ENCODE measurements around the gene FRMPD4. TPM values are rescaled to one million over a fixed set of nuclear protein-coding genes. Genes with fewer than 3 reads are reported as not detected.

FRMPD4 gene
- total and polyA plus RNA-seq, 2 experiments from 2014 or later: 0.19 to 0.80 TPM

GRCh38 chrX:12370497-12370986 lies 232.3 kb downstream of the FRMPD4 start (continued):
- TF ChIP-seq, protein P1, sequence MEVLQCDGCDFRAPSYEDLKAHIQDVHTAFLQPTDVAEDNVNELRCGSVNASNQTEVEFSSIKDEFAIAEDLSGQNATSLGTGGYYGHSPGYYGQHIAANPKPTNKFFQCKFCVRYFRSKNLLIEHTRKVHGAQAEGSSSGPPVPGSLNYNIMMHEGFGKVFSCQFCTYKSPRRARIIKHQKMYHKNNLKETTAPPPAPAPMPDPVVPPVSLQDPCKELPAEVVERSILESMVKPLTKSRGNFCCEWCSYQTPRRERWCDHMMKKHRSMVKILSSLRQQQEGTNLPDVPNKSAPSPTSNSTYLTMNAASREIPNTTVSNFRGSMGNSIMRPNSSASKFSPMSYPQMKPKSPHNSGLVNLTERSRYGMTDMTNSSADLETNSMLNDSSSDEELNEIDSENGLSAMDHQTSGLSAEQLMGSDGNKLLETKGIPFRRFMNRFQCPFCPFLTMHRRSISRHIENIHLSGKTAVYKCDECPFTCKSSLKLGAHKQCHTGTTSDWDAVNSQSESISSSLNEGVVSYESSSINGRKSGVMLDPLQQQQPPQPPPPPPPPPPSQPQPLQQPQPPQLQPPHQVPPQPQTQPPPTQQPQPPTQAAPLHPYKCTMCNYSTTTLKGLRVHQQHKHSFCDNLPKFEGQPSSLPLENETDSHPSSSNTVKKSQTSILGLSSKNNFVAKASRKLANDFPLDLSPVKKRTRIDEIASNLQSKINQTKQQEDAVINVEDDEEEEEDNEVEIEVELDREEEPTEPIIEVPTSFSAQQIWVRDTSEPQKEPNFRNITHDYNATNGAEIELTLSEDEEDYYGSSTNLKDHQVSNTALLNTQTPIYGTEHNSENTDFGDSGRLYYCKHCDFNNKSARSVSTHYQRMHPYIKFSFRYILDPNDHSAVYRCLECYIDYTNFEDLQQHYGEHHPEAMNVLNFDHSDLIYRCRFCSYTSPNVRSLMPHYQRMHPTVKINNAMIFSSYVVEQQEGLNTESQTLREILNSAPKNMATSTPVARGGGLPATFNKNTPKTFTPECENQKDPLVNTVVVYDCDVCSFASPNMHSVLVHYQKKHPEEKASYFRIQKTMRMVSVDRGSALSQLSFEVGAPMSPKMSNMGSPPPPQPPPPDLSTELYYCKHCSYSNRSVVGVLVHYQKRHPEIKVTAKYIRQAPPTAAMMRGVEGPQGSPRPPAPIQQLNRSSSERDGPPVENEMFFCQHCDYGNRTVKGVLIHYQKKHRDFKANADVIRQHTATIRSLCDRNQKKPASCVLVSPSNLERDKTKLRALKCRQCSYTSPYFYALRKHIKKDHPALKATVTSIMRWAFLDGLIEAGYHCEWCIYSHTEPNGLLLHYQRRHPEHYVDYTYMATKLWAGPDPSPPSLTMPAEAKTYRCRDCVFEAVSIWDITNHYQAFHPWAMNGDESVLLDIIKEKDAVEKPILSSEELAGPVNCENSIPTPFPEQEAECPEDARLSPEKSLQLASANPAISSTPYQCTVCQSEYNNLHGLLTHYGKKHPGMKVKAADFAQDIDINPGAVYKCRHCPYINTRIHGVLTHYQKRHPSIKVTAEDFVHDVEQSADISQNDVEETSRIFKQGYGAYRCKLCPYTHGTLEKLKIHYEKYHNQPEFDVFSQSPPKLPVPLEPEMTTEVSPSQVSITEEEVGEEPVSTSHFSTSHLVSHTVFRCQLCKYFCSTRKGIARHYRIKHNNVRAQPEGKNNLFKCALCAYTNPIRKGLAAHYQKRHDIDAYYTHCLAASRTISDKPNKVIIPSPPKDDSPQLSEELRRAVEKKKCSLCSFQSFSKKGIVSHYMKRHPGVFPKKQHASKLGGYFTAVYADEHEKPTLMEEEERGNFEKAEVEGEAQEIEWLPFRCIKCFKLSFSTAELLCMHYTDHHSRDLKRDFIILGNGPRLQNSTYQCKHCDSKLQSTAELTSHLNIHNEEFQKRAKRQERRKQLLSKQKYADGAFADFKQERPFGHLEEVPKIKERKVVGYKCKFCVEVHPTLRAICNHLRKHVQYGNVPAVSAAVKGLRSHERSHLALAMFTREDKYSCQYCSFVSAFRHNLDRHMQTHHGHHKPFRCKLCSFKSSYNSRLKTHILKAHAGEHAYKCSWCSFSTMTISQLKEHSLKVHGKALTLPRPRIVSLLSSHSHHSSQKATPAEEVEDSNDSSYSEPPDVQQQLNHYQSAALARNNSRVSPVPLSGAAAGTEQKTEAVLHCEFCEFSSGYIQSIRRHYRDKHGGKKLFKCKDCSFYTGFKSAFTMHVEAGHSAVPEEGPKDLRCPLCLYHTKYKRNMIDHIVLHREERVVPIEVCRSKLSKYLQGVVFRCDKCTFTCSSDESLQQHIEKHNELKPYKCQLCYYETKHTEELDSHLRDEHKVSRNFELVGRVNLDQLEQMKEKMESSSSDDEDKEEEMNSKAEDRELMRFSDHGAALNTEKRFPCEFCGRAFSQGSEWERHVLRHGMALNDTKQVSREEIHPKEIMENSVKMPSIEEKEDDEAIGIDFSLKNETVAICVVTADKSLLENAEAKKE (CRISPR knock-in tag; IDR thresholded peaks at IDR 0.05): no peak
- TF ChIP-seq CREB1 (CRISPR knock-in tag; IDR thresholded peaks at IDR 0.05; ENCODE audit: low read depth) (no peak), EZH2 (IDR thresholded peaks at IDR 0.05; ENCODE audit: low read depth, unreplicated experiment) (no peak), STAT1 (IDR thresholded peaks at IDR 0.05; ENCODE audit: unreplicated experiment) (no peak), JUNB (IDR thresholded peaks at IDR 0.05; ENCODE audit: unreplicated experiment) (no peak)

DNA sequence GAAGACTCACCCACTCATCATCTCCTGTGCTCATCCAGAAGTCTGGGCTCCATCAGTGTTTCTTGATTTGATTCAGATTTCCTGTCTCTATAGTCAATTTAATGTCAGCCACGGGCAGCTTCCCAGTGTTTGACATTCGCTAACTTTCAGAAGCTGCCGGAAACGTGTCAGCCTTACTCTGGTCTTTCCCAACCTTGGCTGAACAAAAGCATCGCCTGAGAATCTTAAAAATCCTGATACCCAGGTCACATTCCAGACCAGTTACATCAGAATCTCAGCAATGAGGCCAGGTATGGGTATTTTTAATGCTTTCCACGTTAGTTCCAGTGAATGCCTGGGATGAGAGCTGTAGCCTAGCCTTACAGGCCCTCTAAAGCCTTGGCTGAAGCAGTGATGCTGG lies 233.8 kb downstream of the FRMPD4 start:
- H3K79me2 ChIP-seq (replicated peaks; ENCODE audit: insufficient read depth): no peaks in the 10 kb centered on the region
- no peaks in the 10 kb centered on the region for H3K4me1 ChIP-seq (ENCODE audit: insufficient read depth)
- ATAC-seq: no peak
- H3K9me3 Mint-ChIP-seq: no peaks in the 10 kb centered on the region
- H3K27ac Mint-ChIP-seq: no peak overlapping the region
- DNase-seq (ENCODE audit: low spot score): peak; percentile 46
- no peaks in the 10 kb centered on the region for H3F3A ChIP-seq (replicated peaks; ENCODE audit: low read depth)
- no peak overlapping the region for H3K4me3 ChIP-seq
- H3K4me1 Mint-ChIP-seq: no peaks in the 10 kb centered on the region; the same call in 2 of the 3 replicates
- no peak overlapping the region for H3K4me3 Mint-ChIP-seq
- H3K27me3 ChIP-seq (ENCODE audit: insufficient read depth): no peaks in the 10 kb centered on the region
- H3K27ac ChIP-seq (ENCODE audit: low read depth): no peak overlapping the region
- no peak overlapping the region for H3K4me2 ChIP-seq
- H3K36me3 Mint-ChIP-seq (ENCODE audit: low read depth): no peaks in the 10 kb centered on the region
- no peak overlapping the region for H2AFZ ChIP-seq
- no peak for TF ChIP-seq ZNF114 (CRISPR knock-in tag; IDR thresholded peaks at IDR 0.05)
- no peak for TF ChIP-seq CREB1 (CRISPR knock-in tag; IDR thresholded peaks at IDR 0.05; ENCODE audit: low read depth)
- TF ChIP-seq ZNF331 (CRISPR knock-in tag; IDR thresholded peaks at IDR 0.05; ENCODE audit: low read depth): no peak
- TF ChIP-seq NANOG (IDR thresholded peaks at IDR 0.05; ENCODE audit: borderline replicate concordance): no peak
- no peak for TF ChIP-seq JUNB (IDR thresholded peaks at IDR 0.05; ENCODE audit: unreplicated experiment)
- TF ChIP-seq ETS1 (IDR thresholded peaks at IDR 0.05): no peak
- TF ChIP-seq, protein P2, sequence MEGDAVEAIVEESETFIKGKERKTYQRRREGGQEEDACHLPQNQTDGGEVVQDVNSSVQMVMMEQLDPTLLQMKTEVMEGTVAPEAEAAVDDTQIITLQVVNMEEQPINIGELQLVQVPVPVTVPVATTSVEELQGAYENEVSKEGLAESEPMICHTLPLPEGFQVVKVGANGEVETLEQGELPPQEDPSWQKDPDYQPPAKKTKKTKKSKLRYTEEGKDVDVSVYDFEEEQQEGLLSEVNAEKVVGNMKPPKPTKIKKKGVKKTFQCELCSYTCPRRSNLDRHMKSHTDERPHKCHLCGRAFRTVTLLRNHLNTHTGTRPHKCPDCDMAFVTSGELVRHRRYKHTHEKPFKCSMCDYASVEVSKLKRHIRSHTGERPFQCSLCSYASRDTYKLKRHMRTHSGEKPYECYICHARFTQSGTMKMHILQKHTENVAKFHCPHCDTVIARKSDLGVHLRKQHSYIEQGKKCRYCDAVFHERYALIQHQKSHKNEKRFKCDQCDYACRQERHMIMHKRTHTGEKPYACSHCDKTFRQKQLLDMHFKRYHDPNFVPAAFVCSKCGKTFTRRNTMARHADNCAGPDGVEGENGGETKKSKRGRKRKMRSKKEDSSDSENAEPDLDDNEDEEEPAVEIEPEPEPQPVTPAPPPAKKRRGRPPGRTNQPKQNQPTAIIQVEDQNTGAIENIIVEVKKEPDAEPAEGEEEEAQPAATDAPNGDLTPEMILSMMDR (conservative IDR thresholded peaks at IDR 0.05; ENCODE audit: low read depth in 2 of 2): no peak
- H3K36me3 ChIP-seq (ENCODE audit: insufficient read depth): no peaks in the 10 kb centered on the region
- H3K27me3 Mint-ChIP-seq (ENCODE audit: insufficient read depth, low read depth, poor library complexity): no peaks in the 10 kb centered on the region
- H4K20me1 ChIP-seq (replicated peaks; ENCODE audit: insufficient read depth): no peaks in the 10 kb centered on the region
- H3K9me2 ChIP-seq (ENCODE audit: insufficient read depth): no peaks in the 10 kb centered on the region

All from GM23338 (cell line).